HCT116 (cell line): ENCODE data around the gene ECSCR. TPM values are rescaled to one million over a fixed set of nuclear protein-coding genes. Genes with fewer than 3 reads are reported as not detected.

Source experiments
- ATAC-seq: fragments of 200-7000 bp; cut with Tn5 transposase; 2 replicates; pipeline ENCODE4 v1.9.1; 2020; ENCODE audit warnings: mild to moderate bottlenecking, moderate library complexity
- Bru-seq: library from RNA; stranded (reverse); fragments of 400-500 nt; gene quantifications from one replicate; lab custom pipeline; 2021; lab: Mats Ljungman, UMichigan
- BruChase-seq, 2 experiments: library from RNA; stranded (reverse); fragments of 400-500 nt; gene quantifications; one replicate each; lab custom pipeline; 2021; lab: Mats Ljungman, UMichigan
- BruUV-seq: library from RNA; stranded (reverse); fragments of 400-500 nt; replicated peaks from 2 replicates; lab custom pipeline; 2021; lab: Mats Ljungman, UMichigan
- CTCF ChIA-PET: fragments of 300-600 bp; sonication (Branson Sonifier 250); formaldehyde crosslinking; loops from one replicate; lab custom pipeline; 2021; ENCODE audit warnings: antibody characterized with exemption; lab: Charles Lee
- POLR2A ChIA-PET: fragments of 300-600, 350-600 bp; sonication (Branson Sonifier 250); formaldehyde crosslinking; loops from one replicate; lab custom pipeline; 2021; ENCODE audit warnings: antibody characterized with exemption; lab: Charles Lee
- RAD21 ChIA-PET, 2 experiments: fragments of 300-600 bp; sonication (Branson Sonifier 250); formaldehyde crosslinking; loops; one replicate each; lab custom pipeline; 2023; ENCODE audit warnings: low total read pairs in 2 of 2; ENCODE audit not compliant: uncharacterized antibody in 2 of 2, unreplicated experiment in 2 of 2, low non-redundant PET in 1 of 2; lab: Charles Lee
- DNase-seq: peaks from one replicate; pipeline ENCODE4 v3.0.0-alpha.2; 2010; ENCODE audit warnings: low read depth, low spot score
- H2AFZ ChIP-seq: fragments of 200-600 bp; shearing (Covaris generic), sonication (generic); 2 replicates; pipeline ENCODE4 v1.6.1; 2017; ENCODE audit warnings: low read depth, mixed run types, mixed read lengths, antibody characterized with exemption, low read length; ENCODE audit not compliant: poor library complexity, severe bottlenecking
- H3K27ac ChIP-seq: 2 replicates; pipeline ENCODE4 v1.5.1; 2012; ENCODE audit warnings: low read depth, low read length
- H3K27me3 ChIP-seq: fragments of 200-600 bp; sonication (generic); 2 replicates; pipeline ENCODE4 v1.6.1; 2016; ENCODE audit warnings: mixed run types, low read length, mixed read lengths; ENCODE audit not compliant: insufficient read depth
- H3K36me3 ChIP-seq, 2 experiments: fragments of 200-500 bp in 1 of 2; fragments of 200-600 bp in 1 of 2; sonication (Bioruptor generic) in 1 of 2; sonication (generic) in 1 of 2; 2 replicates each; pipeline versions ENCODE4 v1.5.1 to v1.6.1; 2014 to 2016; ENCODE audit warnings: low read length in 2 of 2, inconsistent platforms in 1 of 2, mixed read lengths in 1 of 2, mixed run types in 1 of 2; ENCODE audit not compliant: insufficient read depth in 2 of 2, control insufficient read depth in 1 of 2
- H3K4me1 ChIP-seq, 2 experiments: fragments of 200-600 bp in 1 of 2; sonication (generic) in 1 of 2; 2 replicates each; pipeline versions ENCODE4 v1.5.1 to v1.6.1; 2012 to 2017; ENCODE audit warnings: low read length in 2 of 2, inconsistent platforms in 1 of 2, mild to moderate bottlenecking in 1 of 2, mixed read lengths in 1 of 2, mixed run types in 1 of 2, moderate library complexity in 1 of 2; ENCODE audit not compliant: insufficient read depth in 2 of 2, control insufficient read depth in 1 of 2
- H3K4me2 ChIP-seq: fragments of 200-600 bp; sonication (generic); 2 replicates; pipeline ENCODE4 v1.6.1; 2017; ENCODE audit warnings: mixed run types, low read length, mixed read lengths
- H3K4me3 ChIP-seq, 2 experiments: fragments of 200-600 bp in 1 of 2; sonication (generic) in 1 of 2; replicated peaks in 1 of 2; 2 replicates each; pipeline ENCODE4 v1.5.1; 2011 to 2016; ENCODE audit warnings: low read length in 2 of 2, control low read depth in 1 of 2, low read depth in 1 of 2, mild to moderate bottlenecking in 1 of 2, mixed read lengths in 1 of 2, mixed run types in 1 of 2
- H3K79me2 ChIP-seq: fragments of 200-600 bp; sonication (generic); 2 replicates; pipeline ENCODE4 v1.6.1; 2017; ENCODE audit warnings: mild to moderate bottlenecking, mixed run types, low read length, moderate library complexity, mixed read lengths; ENCODE audit not compliant: insufficient read depth
- H3K9ac ChIP-seq: fragments of 200-600 bp; sonication (generic); 2 replicates; pipeline ENCODE4 v1.6.1; 2016; ENCODE audit warnings: low read length, mixed read lengths
- H3K9me2 ChIP-seq: fragments of 200-600 bp; sonication (generic), shearing (Covaris generic); 2 replicates; pipeline ENCODE4 v1.6.1; 2017; ENCODE audit warnings: mixed run types, mild to moderate bottlenecking, moderate library complexity; ENCODE audit not compliant: insufficient read depth
- H3K9me3 ChIP-seq, 2 experiments: fragments of 200-500 bp in 1 of 2; fragments of 200-600 bp in 1 of 2; sonication (Bioruptor generic) in 1 of 2; sonication (generic) in 1 of 2; 2 replicates each; pipeline ENCODE4 v1.6.1; 2014 to 2017; ENCODE audit warnings: low read length in 2 of 2, mixed read lengths in 2 of 2, inconsistent platforms in 1 of 2, low read depth in 1 of 2, mild to moderate bottlenecking in 1 of 2, mixed run types in 1 of 2, moderate library complexity in 1 of 2; ENCODE audit not compliant: control insufficient read depth in 1 of 2, insufficient read depth in 1 of 2
- H4K20me1 ChIP-seq: fragments of 200-600 bp; sonication (generic), shearing (Covaris generic); 2 replicates; pipeline ENCODE4 v1.6.1; 2017; ENCODE audit warnings: mixed run types, mild to moderate bottlenecking, moderate library complexity; ENCODE audit not compliant: insufficient read depth
- CBX3 ChIP-seq: IDR thresholded peaks from 2 replicates; pipeline ENCODE4 v1.6.1; 2012; ENCODE audit warnings: low read depth
- CEBPB ChIP-seq: IDR thresholded peaks from 2 replicates; pipeline ENCODE4 v1.6.1; 2012; ENCODE audit warnings: low read depth
- EZH2 ChIP-seq: fragments of 200-600 bp; sonication (generic); IDR thresholded peaks from 2 replicates; pipeline ENCODE4 v1.6.1; 2017; ENCODE audit warnings: antibody characterized with exemption, mixed run types
- EZH2phosphoT487 ChIP-seq: fragments of 200-600 bp; IDR thresholded peaks from 2 replicates; pipeline ENCODE4 v1.6.1; 2018; ENCODE audit warnings: antibody characterized with exemption, borderline replicate concordance
- FOSL1 ChIP-seq: IDR thresholded peaks from 2 replicates; pipeline ENCODE4 v1.6.1; 2012; ENCODE audit warnings: low read depth
- POLR2A ChIP-seq: IDR thresholded peaks from 2 replicates; pipeline ENCODE4 v1.7.0; 2011; ENCODE audit warnings: borderline replicate concordance; ENCODE audit not compliant: insufficient read depth, insufficient read length; ENCODE audit errors: extremely low read depth
- POLR2AphosphoS5 ChIP-seq: IDR thresholded peaks from 2 replicates; pipeline ENCODE4 v1.6.1; 2011; ENCODE audit warnings: mild to moderate bottlenecking, low read depth, low read length, moderate library complexity
- SIN3A ChIP-seq: IDR thresholded peaks from 2 replicates; pipeline ENCODE4 v1.6.1; 2012; ENCODE audit warnings: low read depth
- SP1 ChIP-seq: IDR thresholded peaks from 2 replicates; pipeline ENCODE4 v1.6.1; 2012; ENCODE audit warnings: low read depth
- SRF ChIP-seq: IDR thresholded peaks from 2 replicates; pipeline ENCODE4 v1.6.1; 2012; ENCODE audit warnings: low read depth
- TCF7L2 ChIP-seq: IDR thresholded peaks from 2 replicates; pipeline ENCODE4 v1.7.0; 2011; ENCODE audit warnings: borderline replicate concordance, inconsistent platforms; ENCODE audit not compliant: insufficient read depth, insufficient read length; ENCODE audit errors: extremely low read depth
- ZFX ChIP-seq: fragments of 450-650 bp; IDR thresholded peaks from 2 replicates; pipeline ENCODE4 v1.6.1; 2017
- intact Hi-C: fragments of 100-400 bp; cut with micrococcal nuclease; formaldehyde crosslinking; loops from 2 replicates; pipeline ENCODE4 v1.10.0; 2022
- long read RNA-seq: library from polyadenylated mRNA; unstranded; transcript quantifications from one replicate; pipeline ENCODE4 v2.0.0, GENCODE V29; 2021; ENCODE audit not compliant: unreplicated experiment
- polyA plus RNA-seq: library from polyadenylated mRNA; unstranded; fragments of >200 nt; gene quantifications from 2 replicates; pipeline ENCODE4 v1.2.1, GENCODE V29; 2012; ENCODE audit warnings: missing spikeins
- total RNA-seq: library from RNA; stranded (reverse); gene quantifications from one replicate; pipeline ENCODE4 v1.2.1, GENCODE V29; 2021; ENCODE audit not compliant: unreplicated experiment
- TF ChIP-seq, protein P1 (sequence below): IDR thresholded peaks from 2 replicates; pipeline ENCODE4 v1.6.1; 2012; ENCODE audit warnings: low read depth
- TF ChIP-seq, protein P2 (sequence below), 3 experiments: fragments of 200-600 bp in 1 of 3; sonication (generic) in 1 of 3; IDR thresholded peaks in 2 of 3; conservative IDR thresholded peaks in 1 of 3; 2 replicates each; pipeline ENCODE4 v1.5.1; 2012 to 2017; ENCODE audit warnings: low read depth in 2 of 3, low read length in 2 of 3, antibody characterized with exemption in 1 of 3, borderline replicate concordance in 1 of 3, control low read depth in 1 of 3, mild to moderate bottlenecking in 1 of 3, mixed read lengths in 1 of 3, mixed run types in 1 of 3, moderate library complexity in 1 of 3; ENCODE audit not compliant: insufficient read depth in 1 of 3
- TF ChIP-seq, protein P3 (sequence below): IDR thresholded peaks from 2 replicates; pipeline ENCODE4 v1.6.1; 2012
- TF ChIP-seq, protein P4 (sequence below): IDR thresholded peaks from 2 replicates; pipeline ENCODE4 v1.6.1; 2011; ENCODE audit warnings: mild to moderate bottlenecking, low read length, moderate library complexity; ENCODE audit not compliant: insufficient replicate concordance; ENCODE audit errors: extremely low read depth

The ECSCR gene, protein sequence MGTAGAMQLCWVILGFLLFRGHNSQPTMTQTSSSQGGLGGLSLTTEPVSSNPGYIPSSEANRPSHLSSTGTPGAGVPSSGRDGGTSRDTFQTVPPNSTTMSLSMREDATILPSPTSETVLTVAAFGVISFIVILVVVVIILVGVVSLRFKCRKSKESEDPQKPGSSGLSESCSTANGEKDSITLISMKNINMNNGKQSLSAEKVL
- total RNA-seq: not detected
- not detected in 2 replicates for polyA plus RNA-seq
- Bru-seq, nascent RNA: not detected
- BruChase-seq, experiment 1, labeled RNA remaining after a 6-hour chase: not detected
- BruChase-seq, experiment 2, labeled RNA remaining after a 2-hour chase: not detected
- long read RNA-seq: 0 reads

DNA sequence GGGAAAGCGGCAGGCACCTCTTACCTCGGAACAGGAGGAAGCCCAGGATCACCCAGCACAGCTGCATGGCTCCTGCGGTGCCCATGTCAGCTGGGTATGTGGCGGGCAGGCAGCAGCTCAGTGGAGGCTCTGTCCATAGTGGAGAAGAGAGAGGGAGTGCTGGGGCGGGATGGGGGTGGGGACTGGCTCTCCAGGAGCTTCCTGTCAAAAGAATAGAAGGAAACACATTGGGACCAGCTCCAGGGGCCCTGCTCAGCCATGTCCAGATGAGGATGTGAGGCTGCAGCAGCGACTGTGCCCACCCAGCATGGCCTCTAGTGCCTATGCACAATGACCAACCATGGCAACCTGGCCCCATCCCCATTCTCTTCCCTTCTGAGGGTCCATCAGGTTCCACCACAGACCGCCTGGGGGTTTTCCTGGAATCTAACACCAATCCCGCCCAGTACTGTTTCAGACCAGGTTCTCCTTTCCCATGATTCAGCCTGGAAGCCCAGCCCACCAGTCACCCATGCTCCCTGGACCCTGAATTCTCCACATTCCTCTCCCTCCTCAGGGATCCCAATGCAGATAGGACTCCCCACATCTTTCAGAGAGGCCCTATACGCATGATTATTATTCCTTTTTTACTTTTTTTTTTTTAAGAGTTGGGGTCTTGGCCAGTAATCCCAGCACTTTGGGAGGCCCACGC lies at the start of gene ECSCR:
ECSCR (minus strand) TSS at position 158 of the 691 bp plus-strand sequence; CDS start at position 85, 73 bp downstream.
- H3K79me2 ChIP-seq: no peaks in the 10 kb centered on the region
- ChIA-PET POLR2A (no interaction called here), RAD21 (no interaction called here), CTCF (no interaction called here)
- ATAC-seq: no peak
- H4K20me1 ChIP-seq: no peaks in the 10 kb centered on the region
- no peak within 1 kb of the TSS for H3K27ac ChIP-seq
- no peaks in the 10 kb centered on the region for H3K27me3 ChIP-seq
- BruUV-seq: no TSS peak
- H3K4me2 ChIP-seq: no peak within 1 kb of the TSS
- H2AFZ ChIP-seq: no peak within 1 kb of the TSS
- DNase-seq: no peak
- no peaks in the 10 kb centered on the region for H3K9me3 ChIP-seq
- H3K4me3 ChIP-seq: no peak within 1 kb of the TSS
- TF ChIP-seq, protein P1, sequence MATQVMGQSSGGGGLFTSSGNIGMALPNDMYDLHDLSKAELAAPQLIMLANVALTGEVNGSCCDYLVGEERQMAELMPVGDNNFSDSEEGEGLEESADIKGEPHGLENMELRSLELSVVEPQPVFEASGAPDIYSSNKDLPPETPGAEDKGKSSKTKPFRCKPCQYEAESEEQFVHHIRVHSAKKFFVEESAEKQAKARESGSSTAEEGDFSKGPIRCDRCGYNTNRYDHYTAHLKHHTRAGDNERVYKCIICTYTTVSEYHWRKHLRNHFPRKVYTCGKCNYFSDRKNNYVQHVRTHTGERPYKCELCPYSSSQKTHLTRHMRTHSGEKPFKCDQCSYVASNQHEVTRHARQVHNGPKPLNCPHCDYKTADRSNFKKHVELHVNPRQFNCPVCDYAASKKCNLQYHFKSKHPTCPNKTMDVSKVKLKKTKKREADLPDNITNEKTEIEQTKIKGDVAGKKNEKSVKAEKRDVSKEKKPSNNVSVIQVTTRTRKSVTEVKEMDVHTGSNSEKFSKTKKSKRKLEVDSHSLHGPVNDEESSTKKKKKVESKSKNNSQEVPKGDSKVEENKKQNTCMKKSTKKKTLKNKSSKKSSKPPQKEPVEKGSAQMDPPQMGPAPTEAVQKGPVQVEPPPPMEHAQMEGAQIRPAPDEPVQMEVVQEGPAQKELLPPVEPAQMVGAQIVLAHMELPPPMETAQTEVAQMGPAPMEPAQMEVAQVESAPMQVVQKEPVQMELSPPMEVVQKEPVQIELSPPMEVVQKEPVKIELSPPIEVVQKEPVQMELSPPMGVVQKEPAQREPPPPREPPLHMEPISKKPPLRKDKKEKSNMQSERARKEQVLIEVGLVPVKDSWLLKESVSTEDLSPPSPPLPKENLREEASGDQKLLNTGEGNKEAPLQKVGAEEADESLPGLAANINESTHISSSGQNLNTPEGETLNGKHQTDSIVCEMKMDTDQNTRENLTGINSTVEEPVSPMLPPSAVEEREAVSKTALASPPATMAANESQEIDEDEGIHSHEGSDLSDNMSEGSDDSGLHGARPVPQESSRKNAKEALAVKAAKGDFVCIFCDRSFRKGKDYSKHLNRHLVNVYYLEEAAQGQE: no peak
- TF ChIP-seq SP1 (no peak), POLR2A (no peak), TCF7L2 (no peak), ZFX (no peak), SIN3A (no peak), FOSL1 (no peak), EZH2 (no peak), SRF (no peak), CEBPB (no peak), POLR2AphosphoS5 (no peak), CBX3 (no peak), EZH2phosphoT487 (no peak)
- TF ChIP-seq, protein P2, sequence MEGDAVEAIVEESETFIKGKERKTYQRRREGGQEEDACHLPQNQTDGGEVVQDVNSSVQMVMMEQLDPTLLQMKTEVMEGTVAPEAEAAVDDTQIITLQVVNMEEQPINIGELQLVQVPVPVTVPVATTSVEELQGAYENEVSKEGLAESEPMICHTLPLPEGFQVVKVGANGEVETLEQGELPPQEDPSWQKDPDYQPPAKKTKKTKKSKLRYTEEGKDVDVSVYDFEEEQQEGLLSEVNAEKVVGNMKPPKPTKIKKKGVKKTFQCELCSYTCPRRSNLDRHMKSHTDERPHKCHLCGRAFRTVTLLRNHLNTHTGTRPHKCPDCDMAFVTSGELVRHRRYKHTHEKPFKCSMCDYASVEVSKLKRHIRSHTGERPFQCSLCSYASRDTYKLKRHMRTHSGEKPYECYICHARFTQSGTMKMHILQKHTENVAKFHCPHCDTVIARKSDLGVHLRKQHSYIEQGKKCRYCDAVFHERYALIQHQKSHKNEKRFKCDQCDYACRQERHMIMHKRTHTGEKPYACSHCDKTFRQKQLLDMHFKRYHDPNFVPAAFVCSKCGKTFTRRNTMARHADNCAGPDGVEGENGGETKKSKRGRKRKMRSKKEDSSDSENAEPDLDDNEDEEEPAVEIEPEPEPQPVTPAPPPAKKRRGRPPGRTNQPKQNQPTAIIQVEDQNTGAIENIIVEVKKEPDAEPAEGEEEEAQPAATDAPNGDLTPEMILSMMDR (IDR thresholded peaks at IDR 0.05 in 2 of 3, conservative IDR thresholded peaks at IDR 0.05 in 1 of 3; ENCODE audit: borderline replicate concordance in 1 of 3, insufficient read depth in 1 of 3, low read depth in 2 of 3, low read length in 2 of 3): no peak
- TF ChIP-seq, protein P3, sequence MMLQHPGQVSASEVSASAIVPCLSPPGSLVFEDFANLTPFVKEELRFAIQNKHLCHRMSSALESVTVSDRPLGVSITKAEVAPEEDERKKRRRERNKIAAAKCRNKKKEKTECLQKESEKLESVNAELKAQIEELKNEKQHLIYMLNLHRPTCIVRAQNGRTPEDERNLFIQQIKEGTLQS: no peak
- TF ChIP-seq, protein P4, sequence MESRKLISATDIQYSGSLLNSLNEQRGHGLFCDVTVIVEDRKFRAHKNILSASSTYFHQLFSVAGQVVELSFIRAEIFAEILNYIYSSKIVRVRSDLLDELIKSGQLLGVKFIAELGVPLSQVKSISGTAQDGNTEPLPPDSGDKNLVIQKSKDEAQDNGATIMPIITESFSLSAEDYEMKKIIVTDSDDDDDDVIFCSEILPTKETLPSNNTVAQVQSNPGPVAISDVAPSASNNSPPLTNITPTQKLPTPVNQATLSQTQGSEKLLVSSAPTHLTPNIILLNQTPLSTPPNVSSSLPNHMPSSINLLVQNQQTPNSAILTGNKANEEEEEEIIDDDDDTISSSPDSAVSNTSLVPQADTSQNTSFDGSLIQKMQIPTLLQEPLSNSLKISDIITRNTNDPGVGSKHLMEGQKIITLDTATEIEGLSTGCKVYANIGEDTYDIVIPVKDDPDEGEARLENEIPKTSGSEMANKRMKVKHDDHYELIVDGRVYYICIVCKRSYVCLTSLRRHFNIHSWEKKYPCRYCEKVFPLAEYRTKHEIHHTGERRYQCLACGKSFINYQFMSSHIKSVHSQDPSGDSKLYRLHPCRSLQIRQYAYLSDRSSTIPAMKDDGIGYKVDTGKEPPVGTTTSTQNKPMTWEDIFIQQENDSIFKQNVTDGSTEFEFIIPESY: no peak
- no peak within 1 kb of the TSS for H3K9ac ChIP-seq
- H3K36me3 ChIP-seq: no peaks in the 10 kb centered on the region
- intact Hi-C loops: no loop called here
- no peaks in the 10 kb centered on the region for H3K9me2 ChIP-seq
- peaks cover 0 to 7% of the 10 kb centered on the region in 2 experiments; a peak in 1 of 4 replicates for H3K4me1 ChIP-seq
